Bronchial epithelial cell (primary cell): ENCODE measurements around the gene GIGYF2. TPM values are rescaled to one million over a fixed set of nuclear protein-coding genes. Genes with fewer than 3 reads are reported as not detected.

Experiments
- DNase-seq: peaks from one replicate; pipeline ENCODE4 v3.0.0-alpha.2; 2010; ENCODE audit warnings: low read depth
- FAIRE-seq: peaks from 2 replicates; lab custom pipeline; 2011; peaks lifted over from hg19 to GRCh38; lab: Jason Lieb, UNC
- H3K27me3 ChIP-seq: 2 replicates; pipeline ENCODE4 v1.5.1; 2011; ENCODE audit warnings: low read length; ENCODE audit not compliant: control insufficient read depth, insufficient read depth
- H3K36me3 ChIP-seq: 2 replicates; pipeline ENCODE4 v1.5.1; 2011; ENCODE audit warnings: low read length; ENCODE audit not compliant: control insufficient read depth, insufficient read depth
- H3K4me3 ChIP-seq: 2 replicates; pipeline ENCODE4 v1.5.1; 2011; ENCODE audit warnings: mild to moderate bottlenecking, low read depth, low read length, control low read depth
- total RNA-seq: library from RNA; depleted of rRNA; stranded (reverse); fragments of >200 nt; gene quantifications from 2 replicates; pipeline ENCODE4 v1.2.1, GENCODE V29; 2014
- TF ChIP-seq, protein P1 (sequence below): IDR thresholded peaks from 2 replicates; pipeline ENCODE4 v1.5.1; 2011; ENCODE audit warnings: mild to moderate bottlenecking, moderate library complexity, low read length, control low read depth, inconsistent platforms; ENCODE audit not compliant: insufficient read depth, severe bottlenecking

Gene GIGYF2
- total RNA-seq, 1 donor from 2014 or later = 44.0 TPM

DNA sequence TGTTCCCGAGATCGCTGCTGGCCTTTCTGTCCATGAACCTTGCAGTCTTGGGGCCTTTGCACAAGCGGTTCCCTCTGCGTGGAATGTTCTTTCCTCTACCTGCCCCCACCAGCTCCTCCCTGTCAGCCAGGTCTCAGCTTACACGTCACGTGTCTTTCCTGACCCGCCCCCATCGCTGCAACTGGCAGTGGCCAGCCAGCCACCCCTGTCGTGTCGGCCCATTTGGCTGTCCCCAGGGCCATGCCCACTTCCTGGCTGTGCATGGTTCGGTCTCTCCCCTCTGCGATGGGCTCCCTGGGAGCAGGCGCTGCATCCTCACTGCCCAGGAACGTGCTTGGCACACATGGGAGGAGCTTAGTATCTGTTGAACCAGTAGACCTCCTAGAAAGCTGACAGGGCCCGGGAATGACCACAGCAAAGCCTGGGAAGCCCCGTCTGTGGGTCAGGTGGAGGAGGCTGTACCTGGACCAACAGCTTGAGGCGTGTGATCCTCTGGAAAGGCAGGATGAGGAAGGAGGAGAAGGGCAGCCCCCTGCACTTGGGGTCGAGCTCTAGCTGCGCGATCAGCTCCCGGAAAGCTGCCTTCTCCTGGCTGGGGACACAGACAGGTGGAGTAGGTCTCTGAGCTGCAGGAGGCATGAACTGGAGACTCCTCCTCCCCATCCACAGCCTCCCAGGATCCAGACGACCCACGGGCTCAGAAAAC lies 193.9 kb downstream of the GIGYF2 start:
- peak overlapping the region; percentile 7 for H3K4me3 ChIP-seq
- H3K27me3 ChIP-seq = no peaks in the 10 kb centered on the region
- FAIRE-seq (no peak), DNase-seq (peak; percentile 63)
- no peaks in the 10 kb centered on the region for H3K36me3 ChIP-seq
- TF ChIP-seq, protein P1, sequence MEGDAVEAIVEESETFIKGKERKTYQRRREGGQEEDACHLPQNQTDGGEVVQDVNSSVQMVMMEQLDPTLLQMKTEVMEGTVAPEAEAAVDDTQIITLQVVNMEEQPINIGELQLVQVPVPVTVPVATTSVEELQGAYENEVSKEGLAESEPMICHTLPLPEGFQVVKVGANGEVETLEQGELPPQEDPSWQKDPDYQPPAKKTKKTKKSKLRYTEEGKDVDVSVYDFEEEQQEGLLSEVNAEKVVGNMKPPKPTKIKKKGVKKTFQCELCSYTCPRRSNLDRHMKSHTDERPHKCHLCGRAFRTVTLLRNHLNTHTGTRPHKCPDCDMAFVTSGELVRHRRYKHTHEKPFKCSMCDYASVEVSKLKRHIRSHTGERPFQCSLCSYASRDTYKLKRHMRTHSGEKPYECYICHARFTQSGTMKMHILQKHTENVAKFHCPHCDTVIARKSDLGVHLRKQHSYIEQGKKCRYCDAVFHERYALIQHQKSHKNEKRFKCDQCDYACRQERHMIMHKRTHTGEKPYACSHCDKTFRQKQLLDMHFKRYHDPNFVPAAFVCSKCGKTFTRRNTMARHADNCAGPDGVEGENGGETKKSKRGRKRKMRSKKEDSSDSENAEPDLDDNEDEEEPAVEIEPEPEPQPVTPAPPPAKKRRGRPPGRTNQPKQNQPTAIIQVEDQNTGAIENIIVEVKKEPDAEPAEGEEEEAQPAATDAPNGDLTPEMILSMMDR = no peak

DNA sequence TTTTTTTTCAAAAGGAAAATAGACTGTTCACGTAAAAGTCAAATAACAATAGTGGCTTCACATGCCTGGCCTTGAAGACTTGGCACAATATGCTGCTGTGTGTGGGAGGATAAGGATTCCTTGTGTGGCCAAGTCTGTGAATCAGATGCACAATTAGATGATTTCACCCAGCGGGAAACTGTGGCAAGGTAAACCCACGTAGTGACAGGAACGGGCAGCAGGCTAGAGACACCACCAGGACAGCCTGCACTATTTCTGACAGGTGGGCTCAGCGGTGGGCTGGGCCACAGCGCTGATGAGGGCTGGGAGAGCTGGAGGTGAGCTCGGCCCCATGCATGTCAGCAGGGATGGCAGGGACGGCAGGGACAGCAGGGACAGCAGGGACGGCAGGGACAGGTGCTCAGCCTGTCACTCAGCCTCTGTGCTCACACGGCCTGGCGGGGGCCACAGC lies 194.5 kb downstream of the GIGYF2 start:
- TF ChIP-seq, protein P1 = no peak
- Histone ChIP-seq H3K36me3 (no peaks in the 10 kb centered on the region), H3K27me3 (no peaks in the 10 kb centered on the region), H3K4me3 (no peak overlapping the region)
- peak; percentile 84 for DNase-seq
- FAIRE-seq = peak; percentile 47

DNA sequence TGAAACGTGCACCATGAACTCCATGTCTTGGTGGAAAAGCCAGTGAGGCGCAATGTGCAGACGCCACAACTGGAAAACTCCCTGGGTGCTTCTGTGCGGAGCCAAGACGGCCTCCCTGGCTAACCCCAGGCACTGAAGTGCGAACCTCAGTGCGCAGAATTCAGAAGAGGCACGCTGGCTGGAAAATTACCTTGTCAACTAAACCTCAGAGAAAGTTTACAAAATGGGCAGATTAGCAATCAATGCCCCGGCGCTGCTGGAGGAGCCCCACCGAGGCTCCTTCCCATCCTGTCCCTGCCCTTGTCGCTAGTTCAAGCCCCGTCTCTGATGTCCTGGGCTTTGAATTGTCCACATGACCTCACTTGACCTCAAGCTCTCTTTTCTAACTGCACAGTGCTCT lies 195.1 kb downstream of the GIGYF2 start:
- TF ChIP-seq, protein P1 = no peak
- FAIRE-seq = no peak
- DNase-seq = no peak
- Histone ChIP-seq H3K27me3 (no peaks in the 10 kb centered on the region), H3K4me3 (no peak overlapping the region), H3K36me3 (no peaks in the 10 kb centered on the region)

DNA sequence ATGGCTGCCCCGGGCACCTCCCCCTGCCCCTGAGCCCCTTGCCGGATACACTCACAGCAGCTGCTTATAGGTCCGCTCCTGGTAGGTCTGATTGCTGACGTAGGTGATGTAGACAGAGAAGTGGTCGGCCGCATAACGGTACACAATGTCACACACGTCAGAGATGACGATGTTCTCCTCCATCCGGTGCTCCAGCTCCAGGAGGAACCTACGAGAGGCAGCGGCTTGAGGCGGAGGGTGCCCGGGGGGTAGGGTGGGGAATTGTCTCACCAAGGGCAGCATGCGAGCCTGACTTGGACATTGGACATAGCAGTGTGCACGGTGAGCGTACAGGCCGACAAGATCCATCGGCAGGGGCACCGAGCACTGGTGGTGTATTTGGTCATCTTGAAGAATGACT lies 195.7 kb downstream of the GIGYF2 start:
- Histone ChIP-seq H3K36me3 (no peaks in the 10 kb centered on the region), H3K27me3 (no peaks in the 10 kb centered on the region), H3K4me3 (no peak overlapping the region)
- FAIRE-seq (no peak), DNase-seq (no peak)
- TF ChIP-seq, protein P1 = no peak

DNA sequence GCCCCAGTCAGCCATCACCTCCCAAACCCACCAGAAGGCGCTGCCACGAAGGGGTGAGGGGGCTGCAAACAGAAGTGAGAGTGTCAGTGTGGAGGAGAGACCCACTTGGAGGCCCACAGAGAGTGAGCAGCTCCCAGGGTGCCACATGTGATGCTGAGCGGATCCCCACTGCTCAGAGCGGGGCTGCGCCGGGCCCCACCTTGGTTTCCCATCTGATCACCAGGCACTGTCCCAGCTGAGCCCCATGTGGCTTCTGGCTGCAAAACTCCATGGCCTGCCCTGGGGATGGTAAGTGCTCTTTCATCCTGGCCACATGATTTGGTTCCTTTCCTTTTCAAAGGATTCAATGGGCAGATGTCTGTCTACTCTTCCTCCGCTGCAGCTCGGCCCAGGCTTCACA lies 196.7 kb downstream of the GIGYF2 start:
- H3K36me3 ChIP-seq = no peaks in the 10 kb centered on the region
- FAIRE-seq (no peak), DNase-seq (no peak)
- H3K4me3 ChIP-seq = no peak overlapping the region
- no peaks in the 10 kb centered on the region for H3K27me3 ChIP-seq
- TF ChIP-seq, protein P1 = no peak

DNA sequence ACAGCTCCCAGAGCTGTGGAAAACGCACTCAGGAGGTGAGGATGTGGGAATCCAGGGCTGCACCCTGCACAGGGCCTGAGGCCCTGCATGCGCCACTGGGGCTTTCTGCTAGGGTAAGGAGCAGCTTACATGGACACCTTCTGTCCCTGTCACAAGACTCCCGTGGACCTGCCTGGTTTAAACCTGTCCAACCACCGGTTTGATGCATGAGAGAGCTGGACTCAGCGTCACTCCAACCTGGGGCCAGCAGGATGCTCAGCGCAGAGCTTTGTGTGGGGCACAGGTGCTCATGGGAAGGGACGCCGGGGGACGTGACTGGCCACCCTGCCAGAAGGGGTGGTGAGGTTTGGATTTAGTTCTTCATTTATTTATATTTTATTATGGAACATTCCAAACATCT lies 197.1 kb downstream of the GIGYF2 start:
- FAIRE-seq = no peak
- H3K4me3 ChIP-seq = no peak overlapping the region
- TF ChIP-seq, protein P1 = no peak
- H3K27me3 ChIP-seq = no peaks in the 10 kb centered on the region
- DNase-seq = no peak
- H3K36me3 ChIP-seq = no peaks in the 10 kb centered on the region
